NCI-H2107 treated with DMSO at 0.1 percent for 48 hours (cell line): Measurements from ENCODE around the gene BSND.

Experiments used
- DNase-seq: peaks from one replicate; lab custom pipeline; 2025; ENCODE audit not compliant: unreplicated experiment; lab: John Stamatoyannopoulos, UW

BSND gene

DNA sequence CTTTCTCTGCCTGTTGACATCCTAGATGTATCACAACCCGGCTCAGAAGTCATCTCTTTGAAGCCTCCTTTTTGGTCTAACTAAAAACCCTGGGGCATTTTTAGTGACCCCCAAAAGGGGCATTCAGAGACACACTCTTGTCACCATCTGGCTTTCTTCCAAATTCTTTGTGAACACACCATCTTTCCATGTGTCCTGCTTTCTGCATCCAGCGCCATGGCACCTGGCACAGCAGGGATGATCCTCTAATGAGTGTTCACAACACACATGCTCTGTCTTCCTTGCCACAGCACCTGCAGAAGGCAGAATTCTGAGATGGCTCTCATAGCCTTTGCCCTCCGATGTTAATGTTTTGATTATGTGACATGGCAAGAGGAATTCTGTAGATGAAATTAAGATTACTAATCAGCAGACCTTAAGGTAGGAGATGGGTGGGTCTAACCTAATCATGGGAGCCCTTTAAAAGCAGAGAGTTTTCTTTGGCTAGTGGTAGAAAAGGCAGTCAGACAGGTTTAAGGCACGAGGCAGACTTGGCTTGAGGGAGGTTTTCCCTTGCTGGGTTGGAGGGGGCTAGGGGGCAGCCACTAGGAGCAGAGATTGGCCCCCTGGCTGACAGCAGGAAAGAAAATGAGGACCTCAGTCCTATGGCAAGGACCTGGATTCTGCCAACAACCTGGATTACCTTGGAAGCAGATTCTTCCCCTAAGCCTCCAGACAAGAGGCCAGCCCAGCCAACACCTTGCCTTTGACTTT is 23.2 kb upstream of the BSND start:
- DNase-seq, result peak; percentile 46

DNA sequence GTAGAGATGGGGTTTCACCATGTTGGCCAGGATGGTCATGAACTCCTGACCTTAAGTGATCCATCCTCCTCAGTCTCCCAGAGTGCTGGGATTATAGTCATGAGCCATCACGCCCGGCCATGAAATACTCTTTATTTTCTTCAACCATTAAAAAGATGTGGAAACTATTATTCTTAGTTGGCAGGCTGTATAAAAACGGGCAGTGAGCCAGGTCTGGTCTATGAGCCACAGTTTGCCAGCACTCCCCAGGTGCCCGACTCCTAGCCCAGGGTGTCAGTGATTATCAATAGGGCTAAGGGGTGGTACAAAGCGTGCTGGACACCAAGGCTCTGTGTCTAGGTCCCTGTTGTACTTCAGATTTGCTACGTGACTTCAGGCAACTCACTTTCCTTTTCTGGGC is 22.0 kb upstream of the BSND start:
- DNase-seq, result peak; percentile 15

DNA sequence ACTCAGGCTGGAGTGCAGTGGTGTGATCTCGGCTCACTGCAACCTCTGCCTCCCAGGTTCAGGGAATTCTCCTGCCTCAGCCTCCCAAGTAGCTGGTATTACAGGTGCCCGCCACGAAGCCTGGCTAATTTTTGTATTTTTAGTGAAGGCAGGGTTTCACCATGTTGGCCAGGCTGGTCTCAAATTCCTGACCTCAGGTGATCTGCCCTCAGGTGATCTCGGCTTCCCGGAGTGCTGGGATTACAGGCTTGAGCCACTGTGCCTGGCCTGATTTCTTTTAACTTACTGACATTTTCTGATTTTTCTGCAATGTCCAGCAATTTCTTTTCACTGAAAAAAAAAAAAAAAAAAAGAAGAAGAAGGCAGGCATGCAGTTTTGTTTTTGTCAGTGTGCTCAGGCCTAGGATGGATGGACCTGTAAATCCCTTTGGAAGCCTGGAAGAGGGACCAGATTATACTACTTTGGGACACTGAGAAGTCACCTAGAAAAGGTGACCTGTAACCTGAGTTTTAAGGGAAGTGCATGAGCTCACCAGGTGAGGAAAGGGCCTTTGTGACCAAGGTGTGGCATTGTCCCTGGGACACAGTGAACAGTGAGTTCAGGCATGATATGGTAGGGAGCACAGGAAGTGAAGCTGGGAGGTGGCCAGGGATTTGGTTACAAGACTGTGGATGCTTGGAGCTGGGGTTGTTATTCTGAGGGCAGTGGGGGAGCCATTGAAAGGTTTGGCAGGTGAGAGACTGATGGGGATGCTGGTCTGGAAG is 21.0 kb upstream of the BSND start:
- peak; percentile 33 for DNase-seq

DNA sequence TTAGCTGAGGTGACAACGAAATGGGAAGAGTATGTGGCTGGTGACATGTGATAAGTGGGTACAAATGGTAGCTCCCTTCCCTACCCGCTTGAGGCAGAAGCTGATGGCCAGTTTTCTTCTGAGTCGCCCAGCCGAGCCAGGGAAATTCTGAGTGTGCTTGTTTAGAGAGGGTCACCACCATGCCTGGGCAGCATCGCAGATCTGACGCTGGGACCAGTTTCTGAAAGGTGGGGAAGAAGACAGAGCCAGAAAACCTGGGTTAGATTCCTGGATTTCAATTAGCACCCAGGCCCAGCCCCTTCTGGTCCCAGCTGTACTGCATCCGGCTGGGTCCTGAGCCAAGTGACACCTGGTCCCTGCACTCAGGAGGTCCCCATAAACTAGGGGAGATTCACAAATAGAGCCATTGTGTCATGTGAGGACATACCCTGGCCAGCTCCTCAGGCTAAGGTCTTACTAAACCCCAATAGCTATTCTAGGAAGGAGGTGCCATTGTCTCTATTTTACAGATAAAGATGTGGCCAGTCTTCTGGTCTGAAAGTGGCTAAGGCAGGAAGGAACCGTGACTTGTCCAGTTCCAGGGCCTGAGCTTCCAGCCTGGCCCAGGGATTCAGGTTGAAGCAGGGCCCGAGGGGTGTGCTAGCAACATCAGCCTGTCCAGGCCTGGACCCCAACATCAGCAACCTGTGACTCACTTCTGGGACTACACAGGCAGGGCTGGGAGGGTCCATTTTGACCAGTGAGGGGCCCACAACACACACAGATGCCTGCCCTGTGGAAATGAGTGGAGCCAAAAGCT is 20.0 kb upstream of the BSND start:
- no peak for DNase-seq

DNA sequence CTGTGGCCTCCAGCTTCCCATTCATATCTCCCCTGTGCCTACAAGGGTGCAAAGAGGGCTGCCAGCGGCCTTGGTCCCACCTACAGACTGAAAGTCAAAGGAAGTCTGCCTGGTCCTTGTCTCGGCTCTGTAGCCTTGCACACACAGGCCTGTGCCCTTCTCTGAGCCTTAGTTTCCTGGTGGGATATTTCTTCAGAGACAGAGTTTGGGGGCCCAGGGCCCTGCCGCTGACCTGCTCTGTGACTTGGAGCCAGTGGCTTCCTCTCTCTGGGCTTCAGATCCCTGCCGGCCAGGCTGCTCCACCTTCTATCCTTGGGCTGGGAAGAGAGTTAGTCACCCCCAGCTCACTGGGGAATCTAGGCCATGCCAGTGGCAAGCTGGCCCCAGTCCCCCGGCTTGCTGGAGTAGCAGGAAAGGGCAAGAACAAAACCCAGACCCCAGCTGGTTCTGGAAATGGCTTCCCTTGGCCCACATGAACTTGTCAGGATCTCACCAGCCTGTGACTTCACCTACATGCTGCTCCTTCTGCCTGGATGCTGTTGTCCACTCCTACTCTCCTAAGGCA is 19.3 kb upstream of the BSND start:
- no peak for DNase-seq

DNA sequence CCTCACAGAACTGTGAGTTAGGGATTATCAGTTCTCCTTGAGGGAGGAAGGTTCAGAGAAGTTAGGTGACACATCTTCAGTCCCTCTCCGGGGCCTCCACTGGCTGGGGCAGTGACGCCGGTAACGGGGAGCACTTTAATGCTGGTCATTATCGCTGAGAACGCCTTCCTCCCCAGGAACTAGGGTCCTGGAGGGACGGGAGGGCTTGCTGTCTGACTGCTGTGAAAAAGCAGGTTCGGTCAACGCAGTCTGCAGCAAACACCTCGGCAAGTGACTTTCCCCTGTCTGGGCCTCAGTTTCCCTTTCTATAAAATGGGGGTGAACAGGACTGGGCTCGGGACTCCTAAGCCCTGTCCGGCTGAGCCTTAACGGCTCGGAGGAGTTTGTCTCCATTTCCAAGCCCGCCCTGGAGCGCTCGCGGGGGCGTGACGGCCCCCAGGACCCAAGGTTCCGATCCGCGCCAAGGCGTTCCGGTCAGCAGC is 18.6 kb upstream of the BSND start:
- DNase-seq, result no peak

DNA sequence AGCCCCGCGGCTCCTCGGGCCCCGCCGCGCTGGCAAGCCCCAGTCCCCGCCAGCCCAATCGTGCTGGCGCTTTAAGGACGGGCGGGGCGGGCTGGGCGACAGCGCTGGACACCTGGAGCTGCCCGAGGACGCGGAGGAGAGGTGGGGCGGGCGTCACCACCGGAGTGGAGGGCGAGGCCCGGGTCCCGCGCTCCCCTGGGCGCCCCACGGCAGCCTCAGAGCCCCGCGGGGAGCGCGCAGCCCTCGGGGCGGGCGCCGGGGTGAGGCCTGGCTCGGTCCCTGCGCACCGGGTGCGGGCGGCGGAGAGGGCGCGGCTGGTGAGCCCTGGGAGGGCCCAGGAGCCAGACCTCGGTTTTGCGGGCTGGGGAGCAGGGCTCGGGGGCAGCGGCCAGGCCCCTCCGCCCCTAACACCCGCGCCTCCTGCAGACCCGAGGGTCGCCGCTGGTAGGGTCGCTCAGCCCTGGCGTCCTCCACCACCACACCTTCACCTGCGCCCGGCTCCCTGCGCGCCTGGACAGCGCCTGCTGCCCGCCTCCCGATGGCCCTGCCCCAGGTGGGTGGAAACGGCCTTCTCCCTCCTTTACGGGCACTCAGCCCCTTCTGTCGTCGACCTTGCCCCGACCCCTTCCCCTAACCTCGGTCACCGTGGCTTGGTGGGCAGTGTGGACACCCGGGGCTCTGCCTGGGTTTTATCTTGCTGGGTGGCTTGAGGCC is 18.0 kb upstream of the BSND start, which contains the start of gene TMEM61:
Gene TMEM61 (plus strand): TSS at position 101 of the 714 bp plus-strand sequence. CDS start 438 bp downstream, at position 539.
- DNase-seq, result no peak

DNA sequence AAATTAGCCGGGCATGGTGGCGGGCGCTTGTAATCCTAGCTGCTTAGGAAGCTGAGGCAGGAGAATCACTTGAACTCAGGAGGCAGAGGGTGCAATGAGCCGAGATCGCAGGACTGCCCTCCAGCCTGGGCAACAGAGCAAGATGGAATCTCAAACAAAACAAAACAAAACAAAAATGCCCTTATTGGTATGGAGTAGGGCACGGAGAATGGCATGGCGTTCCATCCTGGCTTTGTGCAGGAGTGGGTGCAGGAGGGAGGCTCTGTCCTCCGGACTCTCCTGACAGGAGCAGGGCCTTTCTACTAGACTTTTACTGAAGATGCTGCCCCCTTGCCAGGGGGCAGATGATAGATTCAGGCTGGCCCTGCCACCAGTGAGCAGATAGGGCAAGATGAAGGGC is 17.3 kb upstream of the BSND start:
- no peak for DNase-seq

DNA sequence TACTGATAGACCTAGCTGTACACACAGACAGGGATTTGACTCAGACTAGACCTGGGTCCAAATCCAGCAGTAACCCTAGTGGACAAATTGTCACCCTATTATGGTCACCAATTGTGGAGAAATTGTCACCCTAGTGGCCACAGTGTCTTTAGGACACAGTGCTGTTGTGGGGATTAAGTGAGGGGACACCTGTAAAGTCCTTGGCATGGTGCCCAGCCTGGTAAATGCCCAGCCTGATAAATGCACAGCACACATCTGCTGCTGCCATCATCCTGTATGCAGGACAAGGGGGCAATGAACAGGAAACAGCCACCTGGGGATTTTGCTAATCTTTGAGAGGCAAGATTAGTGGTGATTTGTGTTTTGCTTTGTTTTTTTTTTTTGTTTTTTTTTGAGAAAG is 16.0 kb upstream of the BSND start:
- peak; percentile 27 for DNase-seq

DNA sequence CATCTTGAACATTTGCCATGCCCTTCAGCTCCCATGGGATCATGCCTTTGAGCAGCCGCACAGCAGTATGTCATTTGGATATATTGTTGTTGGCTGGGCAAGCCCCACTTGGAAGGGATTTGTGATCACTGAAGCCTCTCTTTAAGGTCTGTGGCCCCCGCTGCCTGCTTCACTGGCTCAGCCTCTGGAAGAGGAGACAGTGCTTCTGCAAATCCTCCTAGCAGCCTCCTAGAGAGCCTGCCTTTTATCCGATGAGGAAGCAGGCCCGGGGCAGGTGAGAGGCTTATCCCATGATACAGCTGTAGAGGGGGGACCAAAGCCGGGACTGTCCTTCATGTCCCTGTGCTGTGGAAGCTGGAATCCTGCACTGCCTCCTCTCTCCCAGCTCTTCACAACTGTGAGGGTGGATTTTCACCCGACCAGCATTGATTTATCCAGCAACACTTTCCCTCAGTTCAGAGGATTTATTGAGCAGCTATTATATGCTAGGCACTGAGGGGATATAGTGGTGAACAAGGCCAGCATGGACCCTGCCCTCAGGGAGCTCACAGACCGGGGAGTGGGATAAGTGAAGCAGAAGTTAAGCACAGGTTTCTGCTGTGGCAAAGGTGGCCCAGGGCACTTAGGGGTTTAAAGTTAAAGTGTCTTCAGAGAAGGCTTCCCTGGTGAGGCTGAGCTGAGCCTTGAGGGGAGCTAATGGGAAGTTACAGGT is 14.4 kb upstream of the BSND start:
- DNase-seq, result peak; percentile 87

DNA sequence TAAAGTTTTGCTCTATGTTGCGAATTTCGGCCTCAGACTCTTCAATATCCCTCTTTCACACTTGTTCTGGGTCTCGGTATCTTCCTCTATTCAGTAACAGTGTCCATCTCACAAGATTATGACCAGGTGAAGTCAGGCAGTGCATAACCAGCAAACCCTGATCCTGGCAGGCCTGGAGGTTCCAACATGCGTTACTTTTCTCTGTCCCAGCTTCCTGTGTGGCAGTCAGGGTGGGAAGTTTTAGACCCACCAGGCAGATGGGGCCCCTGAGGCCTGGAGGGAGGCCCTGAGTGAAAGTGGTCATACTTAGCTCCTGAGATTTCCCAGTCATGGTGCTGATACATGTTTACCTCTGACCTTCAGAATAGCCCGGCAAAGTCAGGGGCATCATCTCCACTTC is 13.2 kb upstream of the BSND start:
- no peak for DNase-seq

DNA sequence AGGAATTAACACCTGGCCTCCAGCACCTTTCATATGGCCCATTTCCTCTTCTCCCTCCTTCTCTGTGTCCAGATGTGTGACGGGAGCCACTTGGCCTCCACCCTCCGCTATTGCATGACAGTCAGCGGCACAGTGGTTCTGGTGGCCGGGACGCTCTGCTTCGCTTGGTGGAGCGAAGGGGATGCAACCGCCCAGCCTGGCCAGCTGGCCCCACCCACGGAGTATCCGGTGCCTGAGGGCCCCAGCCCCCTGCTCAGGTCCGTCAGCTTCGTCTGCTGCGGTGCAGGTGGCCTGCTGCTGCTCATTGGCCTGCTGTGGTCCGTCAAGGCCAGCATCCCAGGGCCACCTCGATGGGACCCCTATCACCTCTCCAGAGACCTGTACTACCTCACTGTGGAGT is 12.7 kb upstream of the BSND start:
- DNase-seq, result no peak

DNA sequence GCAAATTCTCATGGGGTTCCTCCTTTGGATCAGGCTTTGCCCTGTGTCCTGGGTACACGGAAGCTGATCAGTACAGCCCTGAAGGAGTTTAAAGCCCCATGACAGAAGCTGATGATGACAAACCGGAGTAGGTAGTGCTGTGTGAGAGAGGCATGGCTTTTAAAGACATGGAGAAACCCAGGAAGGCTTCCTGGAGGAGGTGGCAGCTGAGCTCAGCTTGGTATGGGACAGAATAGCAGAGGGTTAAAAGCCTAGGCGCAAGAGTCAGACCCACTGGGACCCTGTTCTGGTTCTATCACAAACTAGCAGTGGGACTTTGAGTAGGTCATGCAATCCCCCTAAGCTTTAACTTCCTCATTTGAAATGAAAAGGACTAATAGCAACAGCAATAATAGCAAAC is 12.2 kb upstream of the BSND start:
- DNase-seq, result no peak

DNA sequence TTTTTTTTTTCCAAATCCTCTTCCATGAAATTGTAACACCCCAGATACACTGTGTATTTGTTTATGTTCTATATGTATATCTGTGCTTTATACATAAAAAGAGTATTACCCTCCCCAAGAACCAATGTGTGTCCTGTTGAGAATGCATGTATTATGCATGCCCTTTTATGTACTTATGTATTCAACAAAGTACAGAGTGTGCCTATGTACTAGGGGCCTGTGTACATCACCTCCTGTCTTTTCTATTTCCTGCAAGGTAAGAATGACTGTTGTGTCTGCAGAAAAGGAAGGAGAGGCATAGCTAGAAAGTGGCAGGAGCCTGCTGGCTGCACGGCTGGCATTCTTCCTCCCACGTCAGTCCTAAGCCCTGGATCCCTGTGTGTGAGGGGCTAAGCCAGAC is 11.3 kb upstream of the BSND start:
- no peak for DNase-seq

DNA sequence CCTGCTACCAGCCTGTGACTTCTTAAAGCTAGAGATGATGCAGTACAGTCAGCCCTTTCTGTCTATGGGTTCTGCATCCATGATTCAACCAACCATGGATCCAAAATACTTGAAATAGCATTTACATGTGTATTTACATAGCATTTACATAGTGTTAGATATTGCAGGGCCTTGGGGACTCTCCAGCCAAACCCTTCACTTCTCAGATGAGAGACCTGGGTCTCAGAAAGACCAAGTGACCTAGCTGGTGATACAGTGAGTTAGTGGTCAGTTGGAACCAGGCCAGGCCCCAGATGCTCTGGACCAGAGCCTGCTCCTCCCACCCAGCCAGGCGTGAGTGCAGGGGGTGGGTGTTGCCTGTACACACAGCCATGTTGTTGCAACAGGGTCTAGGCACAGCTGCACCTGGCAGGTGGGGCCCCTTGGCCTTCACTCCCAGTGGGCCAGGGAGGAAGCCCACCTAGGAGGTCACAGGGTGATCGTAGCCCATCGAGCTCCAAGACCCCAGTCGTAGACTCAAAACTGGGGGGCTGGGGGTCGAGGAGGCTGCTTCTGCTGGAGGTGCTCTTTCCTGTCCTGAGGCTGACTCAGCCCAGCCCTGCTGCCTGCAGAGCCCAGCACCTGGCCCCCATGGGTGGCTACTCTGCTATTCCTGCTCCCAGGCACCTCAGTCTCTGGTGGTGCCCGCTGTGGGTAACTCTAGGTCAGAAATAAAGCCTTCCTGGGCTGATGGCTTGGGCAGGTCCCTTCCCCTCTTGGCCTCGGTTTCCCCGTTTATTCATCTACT is 10.6 kb upstream of the BSND start:
- DNase-seq, result no peak

DNA sequence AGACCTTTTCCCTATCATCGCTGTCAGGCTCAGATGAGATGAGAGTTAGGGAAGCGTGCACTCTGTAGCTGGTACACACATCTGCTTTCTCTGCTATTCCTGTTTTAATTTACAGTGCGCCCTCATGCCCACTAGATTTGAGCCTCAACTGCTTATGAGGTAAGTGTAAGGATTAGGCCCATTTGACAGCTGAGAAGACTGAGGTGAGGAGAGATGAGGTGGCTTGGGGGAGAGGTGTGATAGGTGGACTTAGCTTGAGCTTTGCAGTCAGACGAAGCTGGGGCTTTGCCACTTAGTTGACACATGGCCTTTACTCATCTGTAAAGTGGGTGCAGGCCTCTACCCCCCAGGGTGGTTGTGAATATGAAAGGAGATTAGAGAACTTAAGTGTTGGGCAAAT is 9.8 kb upstream of the BSND start:
- no peak for DNase-seq

DNA sequence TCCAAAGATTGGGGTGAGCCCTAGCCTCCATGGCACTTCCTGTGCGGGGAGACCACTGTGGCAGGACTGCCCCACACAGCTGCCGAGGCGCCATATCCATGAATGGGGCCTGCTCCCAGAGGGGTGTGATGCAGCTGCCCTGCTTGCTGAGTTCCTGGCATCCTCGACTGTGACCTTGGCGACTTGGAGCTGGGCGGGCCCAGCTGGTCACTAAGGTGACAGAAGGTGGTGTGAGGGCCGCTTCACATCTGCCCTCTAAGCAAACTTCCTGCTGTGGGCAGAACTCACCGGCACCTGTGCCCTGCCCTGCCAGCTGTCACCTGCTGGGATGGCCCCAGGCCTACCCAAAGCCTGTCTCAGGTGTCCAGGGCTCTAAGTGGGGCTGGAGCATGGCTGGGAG is 9.3 kb upstream of the BSND start:
- no peak for DNase-seq

DNA sequence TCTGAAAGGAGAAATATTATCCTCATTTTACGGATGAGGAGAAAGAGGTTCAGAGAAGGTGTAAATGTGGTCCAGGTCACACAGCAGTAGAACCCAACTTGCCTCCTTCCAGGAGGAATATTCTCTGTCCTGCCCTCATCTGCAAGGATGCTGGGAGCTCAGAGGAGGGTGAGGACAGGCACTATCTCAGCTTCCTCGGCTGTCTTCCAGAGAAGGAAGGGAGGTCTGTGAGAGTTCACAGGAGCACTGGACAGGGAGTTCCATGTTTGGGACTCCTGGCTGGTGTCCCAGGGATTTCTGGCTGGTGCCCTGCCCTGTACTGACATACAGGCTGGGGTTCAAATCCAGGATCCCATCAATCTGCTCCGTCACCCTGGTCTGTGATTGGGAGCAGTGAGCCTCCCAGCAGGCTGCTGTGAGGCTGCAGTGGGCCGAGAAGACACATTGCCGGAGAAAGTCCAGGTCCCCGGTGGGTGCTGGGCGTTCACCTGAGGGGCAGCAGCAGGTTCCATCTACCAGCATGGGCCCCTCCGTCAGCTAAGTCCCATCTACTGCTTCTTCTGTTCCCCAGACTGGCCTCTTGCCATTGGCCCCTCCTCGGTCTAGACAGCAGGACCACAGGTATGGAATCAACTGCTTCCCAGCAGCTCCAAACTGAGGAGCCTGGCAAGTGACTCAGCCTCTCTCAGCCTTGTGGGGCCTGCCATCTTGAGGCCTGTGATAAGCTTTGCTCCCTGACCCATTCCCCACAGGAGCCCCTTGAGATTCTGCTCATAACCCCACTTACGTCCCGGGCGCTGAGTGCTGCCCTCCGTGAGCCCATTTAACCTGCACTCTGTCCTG is 8.5 kb upstream of the BSND start:
- no peak for DNase-seq
